Transverse colon (tissue), 4 donors: ENCODE data around the gene UBALD2. TPM values are rescaled to one million over a fixed set of nuclear protein-coding genes. Genes with fewer than 3 reads are reported as not detected.

Experiments used
- DNase-seq: peaks from one replicate; pipeline ENCODE4 v3.0.0-alpha.2; 2019
- H3K27ac ChIP-seq, 4 donors: fragments of 200-600 bp; sonication (generic); 2 replicates each; pipeline ENCODE4 v1.5.1; 2016 to 2018; ENCODE audit warnings: inconsistent platforms in 4 of 4
- H3K27me3 ChIP-seq: fragments of 200-600 bp; sonication (generic); 2 replicates; pipeline ENCODE4 v1.5.1; 2017; ENCODE audit warnings: inconsistent platforms
- H3K36me3 ChIP-seq, 4 donors: fragments of 200-600 bp; sonication (generic); 2 replicates each; pipeline ENCODE4 v1.5.1; 2017 to 2019; ENCODE audit warnings: inconsistent platforms in 4 of 4
- H3K4me1 ChIP-seq, 4 donors: fragments of 200-600 bp; sonication (generic); 2 replicates each; pipeline ENCODE4 v1.5.1; 2017 to 2020; ENCODE audit warnings: inconsistent platforms in 4 of 4
- H3K4me3 ChIP-seq, 4 donors: fragments of 200-600 bp; sonication (generic); 1 replicate in 1 of 4; 2 replicates in 3 of 4; pipeline versions ENCODE4 v1.5.1 to v1.6.1; 2017 to 2019; ENCODE audit warnings: inconsistent platforms in 4 of 4
- H3K9me3 ChIP-seq, 2 donors: fragments of 200-600 bp; sonication (generic); 2 replicates each; pipeline ENCODE4 v1.5.1; 2017 to 2019; ENCODE audit warnings: inconsistent platforms in 2 of 2
- EP300 ChIP-seq: sonication (generic); formaldehyde crosslinking; IDR thresholded peaks from one replicate; pipeline ENCODE4 v1.6.1; 2017; ENCODE audit warnings: antibody characterized with exemption, low read depth
- POLR2A ChIP-seq: fragments of 450-650 bp; IDR thresholded peaks from one replicate; pipeline ENCODE4 v1.6.1; 2016; ENCODE audit warnings: antibody characterized with exemption, mild to moderate bottlenecking, moderate library complexity
- POLR2AphosphoS5 ChIP-seq, 3 donors: sonication (generic); formaldehyde crosslinking; IDR thresholded peaks; one replicate each; pipeline ENCODE4 v1.6.1; 2016; ENCODE audit warnings: antibody characterized with exemption in 3 of 3
- WGBS, 2 donors: methylation state at CpG; one replicate each; pipeline ENCODE4 v1.1.5; 2018; ENCODE audit warnings: low coverage in 1 of 2; 5-methylcytosine and 5-hydroxymethylcytosine counted together
- in situ Hi-C, 4 donors: fragments of 200-750 bp; cut with MboI; loops; one replicate each; pipeline versions ENCODE4 v1.15.0 to v1.15.1; 2017; ENCODE audit warnings: low sequenced_read_pairs in 3 of 4, low pct_ligation_motif_present in 1 of 4, low pct_unique_long_range_greater_than_20kb in 1 of 4
- intact Hi-C: fragments of 100-400 bp; cut with DNase I; formaldehyde crosslinking; loops from one replicate; pipeline ENCODE4 v1.15.1; 2023; ENCODE audit warnings: low total_unique reads
- total RNA-seq, 4 donors: library from RNA; depleted of rRNA; stranded (reverse); fragments of >200 nt; gene quantifications; one replicate each; pipeline ENCODE4 v1.1.0, GENCODE V29; 2016
- TF ChIP-seq, protein P1 (sequence below), 5 experiments: fragments of 200-600 bp in 3 of 5; fragments of 450-650 bp in 2 of 5; sonication (generic) in 3 of 5; IDR thresholded peaks; 1 replicate in 2 of 5; 2 replicates in 3 of 5; pipeline ENCODE4 v1.5.1; 2016 to 2017; ENCODE audit warnings: antibody characterized with exemption in 5 of 5, inconsistent platforms in 3 of 5, mild to moderate bottlenecking in 2 of 5, moderate library complexity in 1 of 5

UBALD2 gene
- total RNA-seq, 4 donors from 2014 or later, result 25.5 to 51.2 (median 34.5) TPM

DNA sequence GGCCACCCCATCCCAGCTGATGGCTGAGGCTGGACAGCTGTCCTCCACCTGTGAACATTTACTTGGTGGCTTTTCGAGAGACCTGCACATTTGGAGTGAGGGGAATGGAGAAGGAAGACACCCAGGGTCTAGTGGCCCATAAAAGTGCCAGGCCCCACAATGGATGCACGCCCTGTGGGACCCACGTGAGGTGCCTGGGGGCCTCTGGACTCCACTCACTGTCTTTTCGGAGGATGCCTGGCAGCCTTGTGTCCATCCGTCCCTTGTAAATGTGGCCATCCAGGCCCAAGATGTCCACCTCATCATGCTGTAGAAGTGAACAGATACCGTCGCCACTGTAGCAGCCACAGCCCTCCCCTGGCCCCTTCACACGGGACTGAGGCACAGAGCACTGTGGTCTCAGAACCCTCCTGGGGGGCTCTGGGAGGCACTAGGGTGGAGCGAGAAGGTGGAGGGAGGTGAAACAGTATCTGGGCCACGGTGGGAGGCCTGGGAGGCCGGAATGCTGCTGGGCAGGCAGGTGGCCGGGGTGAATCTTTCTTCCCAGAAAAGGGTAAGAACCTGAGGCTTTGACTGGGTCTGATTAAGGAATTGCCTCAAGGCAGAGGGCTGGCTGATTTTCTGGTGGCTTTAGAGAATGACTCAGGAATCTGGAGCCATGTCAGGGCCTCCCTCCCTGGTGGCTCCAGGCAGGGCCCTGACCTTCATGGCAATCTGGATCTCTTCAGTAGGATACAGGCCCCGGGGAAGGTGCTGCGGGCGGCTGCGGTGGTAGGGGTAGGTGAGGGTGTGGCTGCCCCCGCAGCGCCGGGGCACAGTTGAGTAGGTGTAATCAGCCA lies 11.5 kb downstream of the UBALD2 start:
- Histone ChIP-seq H3K36me3 (no peaks in the 10 kb centered on the region), H3K4me1 (peaks cover 11 to 21% (median 15%) of the 10 kb centered on the region in 4 donors), H3K4me3 (no peak overlapping the region), H3K9me3 (no peaks in the 10 kb centered on the region), H3K27ac (no peak overlapping the region), H3K27me3 (no peaks in the 10 kb centered on the region)
- DNase-seq, result no peak
- intact Hi-C loops (loop anchor here (5.0 kb wide), 1 partner anchor 154 kb away; no protein-coding TSS in a partner anchor), in situ Hi-C loops (loop anchor here in 3 of 4 donors (25.0 kb wide), 2 partner anchors 89 to 264 kb away; partner anchors contain the start of gene CDK3 (in 2 of the 3))
- no peak for TF ChIP-seq EP300
- TF ChIP-seq POLR2A, result no peak
- TF ChIP-seq, protein P1, sequence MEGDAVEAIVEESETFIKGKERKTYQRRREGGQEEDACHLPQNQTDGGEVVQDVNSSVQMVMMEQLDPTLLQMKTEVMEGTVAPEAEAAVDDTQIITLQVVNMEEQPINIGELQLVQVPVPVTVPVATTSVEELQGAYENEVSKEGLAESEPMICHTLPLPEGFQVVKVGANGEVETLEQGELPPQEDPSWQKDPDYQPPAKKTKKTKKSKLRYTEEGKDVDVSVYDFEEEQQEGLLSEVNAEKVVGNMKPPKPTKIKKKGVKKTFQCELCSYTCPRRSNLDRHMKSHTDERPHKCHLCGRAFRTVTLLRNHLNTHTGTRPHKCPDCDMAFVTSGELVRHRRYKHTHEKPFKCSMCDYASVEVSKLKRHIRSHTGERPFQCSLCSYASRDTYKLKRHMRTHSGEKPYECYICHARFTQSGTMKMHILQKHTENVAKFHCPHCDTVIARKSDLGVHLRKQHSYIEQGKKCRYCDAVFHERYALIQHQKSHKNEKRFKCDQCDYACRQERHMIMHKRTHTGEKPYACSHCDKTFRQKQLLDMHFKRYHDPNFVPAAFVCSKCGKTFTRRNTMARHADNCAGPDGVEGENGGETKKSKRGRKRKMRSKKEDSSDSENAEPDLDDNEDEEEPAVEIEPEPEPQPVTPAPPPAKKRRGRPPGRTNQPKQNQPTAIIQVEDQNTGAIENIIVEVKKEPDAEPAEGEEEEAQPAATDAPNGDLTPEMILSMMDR (IDR thresholded peaks at IDR 0.05), result no peak
- TF ChIP-seq POLR2AphosphoS5 (IDR thresholded peaks at IDR 0.05), result no peak
- WGBS, 2 donors, result 91% methylated on average over 19 of the region's 19 CpGs; no CpG with 5 or more reads in 1 of the 2 donors

DNA sequence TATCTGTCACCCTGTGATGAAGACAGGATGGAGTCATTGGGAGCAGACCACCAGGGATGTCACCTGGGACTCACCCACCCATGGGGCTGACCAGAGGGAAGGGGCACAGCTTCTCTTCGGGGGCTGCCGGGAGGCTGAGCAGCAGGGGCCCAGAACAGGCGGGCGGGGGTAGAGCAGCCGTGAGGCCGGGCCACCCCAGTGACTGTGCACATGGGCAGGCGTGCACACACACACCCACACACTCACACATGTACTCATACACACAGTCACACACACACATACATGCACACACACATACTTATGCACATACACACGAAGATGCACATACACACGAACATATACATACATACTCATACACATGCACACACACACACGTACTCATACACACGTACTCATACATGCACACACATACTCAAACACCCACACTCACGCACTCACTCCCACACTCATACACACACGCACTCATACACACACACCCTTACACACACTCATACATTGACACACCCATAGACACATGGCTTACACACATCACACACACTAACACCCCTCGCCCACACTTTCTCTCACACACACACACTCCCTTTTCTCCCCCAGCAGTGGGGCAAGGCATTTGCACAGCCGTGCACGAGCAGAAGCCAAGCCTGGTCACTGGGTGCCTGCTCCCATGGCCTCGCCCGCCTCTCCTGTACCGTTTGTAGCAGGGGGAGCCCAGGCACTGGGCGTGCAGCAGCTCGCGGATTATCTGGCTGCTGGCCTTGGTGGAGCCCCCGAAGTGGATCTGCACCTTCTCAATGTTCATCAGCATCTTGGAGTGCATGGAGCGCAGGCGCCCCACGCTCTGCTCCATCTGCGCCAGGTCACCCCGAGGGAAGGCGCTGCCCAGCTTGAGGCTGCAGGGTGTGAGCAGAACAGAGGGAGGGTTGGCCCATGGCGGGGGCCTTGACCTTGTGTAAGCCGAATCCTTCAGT lies 12.4 kb downstream of the UBALD2 start:
- Histone ChIP-seq H3K27me3 (no peaks in the 10 kb centered on the region), H3K4me1 (peaks cover 2 to 12% (median 6%) of the 10 kb centered on the region in 4 donors), H3K9me3 (no peaks in the 10 kb centered on the region), H3K27ac (no peak overlapping the region), H3K4me3 (no peak overlapping the region), H3K36me3 (no peaks in the 10 kb centered on the region)
- DNase-seq, result no peak
- intact Hi-C loops, result loop anchor here (5.0 kb wide), 1 partner anchor 155 kb away; no protein-coding TSS in a partner anchor
- in situ Hi-C loops, result loop anchor here in 3 of 4 donors (25.0 kb wide), 2 partner anchors 90 to 265 kb away; partner anchors contain the start of gene CDK3 (in 2 of the 3)
- TF ChIP-seq, protein P1 (IDR thresholded peaks at IDR 0.05), result no peak
- TF ChIP-seq EP300, result no peak
- TF ChIP-seq POLR2A, result no peak
- TF ChIP-seq POLR2AphosphoS5 (IDR thresholded peaks at IDR 0.05), result no peak
- WGBS, 2 donors, result 93% methylated on average over 30 of the region's 31 CpGs; no CpG with 5 or more reads in 1 of the 2 donors

DNA sequence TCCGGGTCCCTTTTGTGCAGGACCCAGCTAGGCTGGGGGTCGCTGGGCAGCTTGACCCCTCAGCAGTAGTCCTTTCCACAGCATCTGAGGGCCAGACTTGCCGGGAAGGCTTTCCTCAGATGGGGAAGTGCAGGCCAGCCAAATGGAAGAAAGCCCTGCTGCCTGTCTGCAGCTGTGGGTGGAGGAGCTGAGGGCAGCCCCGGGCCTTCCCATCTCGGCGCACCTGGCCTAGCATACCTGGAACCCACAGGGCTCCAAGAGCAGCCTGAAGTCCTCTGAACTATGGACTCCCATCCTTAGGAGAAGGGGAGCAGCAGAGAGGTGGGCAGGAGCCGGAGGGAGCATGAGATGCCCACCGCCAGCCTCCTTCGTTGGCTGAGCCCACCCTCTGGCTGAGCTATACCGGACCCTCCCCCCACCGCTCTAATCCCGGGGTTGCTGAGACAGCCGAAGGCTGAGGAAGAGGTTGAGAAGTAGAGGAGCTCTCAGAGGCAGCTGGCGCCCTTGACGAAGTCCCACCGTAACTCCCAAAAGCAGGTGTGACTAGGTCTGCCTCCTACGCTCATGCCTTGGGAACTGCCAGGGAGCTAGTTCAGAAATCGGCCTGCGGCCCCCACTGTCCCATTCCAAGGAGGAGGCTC lies 13.2 kb downstream of the UBALD2 start:
- Histone ChIP-seq H3K27me3 (no peaks in the 10 kb centered on the region), H3K4me3 (no peak overlapping the region), H3K9me3 (no peaks in the 10 kb centered on the region), H3K4me1 (peaks cover 0 to 8% (median 4%) of the 10 kb centered on the region in 4 donors), H3K36me3 (no peaks in the 10 kb centered on the region), H3K27ac (no peak overlapping the region)
- in situ Hi-C loops (loop anchor here in 3 of 4 donors (25.0 kb wide), 2 partner anchors 91 to 266 kb away; partner anchors contain the start of gene CDK3 (in 2 of the 3)), intact Hi-C loops (loop anchor here (5.0 kb wide), 1 partner anchor 156 kb away; no protein-coding TSS in a partner anchor)
- WGBS, 2 donors, result 87% methylated on average over 19 of the region's 19 CpGs; no CpG with 5 or more reads in 1 of the 2 donors
- no peak for DNase-seq
- TF ChIP-seq, protein P1 (IDR thresholded peaks at IDR 0.05), result no peak
- TF ChIP-seq POLR2A (no peak), POLR2AphosphoS5 (IDR thresholded peaks at IDR 0.05) (no peak), EP300 (no peak)
